ENCODE data around the gene PUM2.
A peak's percentile ranks its signal among the peaks of the same experiment; 100 is the strongest.

PUM2 gene

GRCh38 chr2:20334605-20335203 lies 15.9 kb downstream of the PUM2 start:
- no peak for DNase-seq

- no peak for DNase-seq
These were observed 16.9 kb downstream of the PUM2 start for GRCh38 chr2:20333738-20334137.

GRCh38 chr2:20330192-20330591 lies 20.5 kb downstream of the PUM2 start:
- no peak for DNase-seq

- DNase-seq = no peak
These were observed 23.3 kb downstream of the PUM2 start for GRCh38 chr2:20327370-20327769.

GRCh38 chr2:20326163-20326780 lies 24.4 kb downstream of the PUM2 start:
- no peak for DNase-seq

- DNase-seq = no peak
These were observed 27.9 kb downstream of the PUM2 start for GRCh38 chr2:20322527-20323300.

- DNase-seq = no peak
These were observed 33.0 kb downstream of the PUM2 start for GRCh38 chr2:20317690-20318089.

GRCh38 chr2:20317197-20317596 lies 33.4 kb downstream of the PUM2 start:
- DNase-seq = no peak

GRCh38 chr2:20314562-20315501 lies 35.8 kb downstream of the PUM2 start:
- DNase-seq = no peak

- no peak for DNase-seq
These were observed 37.0 kb downstream of the PUM2 start for GRCh38 chr2:20313659-20314058.

- DNase-seq = no peak
These were observed 41.6 kb downstream of the PUM2 start for GRCh38 chr2:20309001-20309400.

- DNase-seq = no peak
These were observed 43.3 kb downstream of the PUM2 start for GRCh38 chr2:20307311-20307710.

- DNase-seq = no peak
These were observed 46.2 kb downstream of the PUM2 start for GRCh38 chr2:20304411-20304810.

- no peak for DNase-seq
These were observed 46.7 kb downstream of the PUM2 start for GRCh38 chr2:20303966-20304365.

GRCh38 chr2:20302019-20302418 lies 48.6 kb downstream of the PUM2 start:
- no peak for DNase-seq

GRCh38 chr2:20300656-20301055 lies 50.0 kb downstream of the PUM2 start:
- DNase-seq = no peak

- DNase-seq = no peak
These were observed 51.5 kb downstream of the PUM2 start for GRCh38 chr2:20299113-20299512.

- no peak for DNase-seq
These were observed 56.4 kb downstream of the PUM2 start for GRCh38 chr2:20294231-20294630.

- DNase-seq = no peak
These were observed 57.7 kb downstream of the PUM2 start for GRCh38 chr2:20292984-20293383.

- DNase-seq = no peak
These were observed 58.7 kb downstream of the PUM2 start for GRCh38 chr2:20291846-20292408.

GRCh38 chr2:20291106-20291564 lies 59.5 kb downstream of the PUM2 start:
- DNase-seq = peak; percentile 41

- DNase-seq = no peak
These were observed 61.9 kb downstream of the PUM2 start for GRCh38 chr2:20288642-20289340.
